Measurements from ENCODE around the gene PLEKHA6.
"Not testable (repeated sequence)": the region's sequence is repeated elsewhere in the genome, so short reads cannot be mapped to it uniquely, and the experiment has no call there.

Gene PLEKHA6

DNA sequence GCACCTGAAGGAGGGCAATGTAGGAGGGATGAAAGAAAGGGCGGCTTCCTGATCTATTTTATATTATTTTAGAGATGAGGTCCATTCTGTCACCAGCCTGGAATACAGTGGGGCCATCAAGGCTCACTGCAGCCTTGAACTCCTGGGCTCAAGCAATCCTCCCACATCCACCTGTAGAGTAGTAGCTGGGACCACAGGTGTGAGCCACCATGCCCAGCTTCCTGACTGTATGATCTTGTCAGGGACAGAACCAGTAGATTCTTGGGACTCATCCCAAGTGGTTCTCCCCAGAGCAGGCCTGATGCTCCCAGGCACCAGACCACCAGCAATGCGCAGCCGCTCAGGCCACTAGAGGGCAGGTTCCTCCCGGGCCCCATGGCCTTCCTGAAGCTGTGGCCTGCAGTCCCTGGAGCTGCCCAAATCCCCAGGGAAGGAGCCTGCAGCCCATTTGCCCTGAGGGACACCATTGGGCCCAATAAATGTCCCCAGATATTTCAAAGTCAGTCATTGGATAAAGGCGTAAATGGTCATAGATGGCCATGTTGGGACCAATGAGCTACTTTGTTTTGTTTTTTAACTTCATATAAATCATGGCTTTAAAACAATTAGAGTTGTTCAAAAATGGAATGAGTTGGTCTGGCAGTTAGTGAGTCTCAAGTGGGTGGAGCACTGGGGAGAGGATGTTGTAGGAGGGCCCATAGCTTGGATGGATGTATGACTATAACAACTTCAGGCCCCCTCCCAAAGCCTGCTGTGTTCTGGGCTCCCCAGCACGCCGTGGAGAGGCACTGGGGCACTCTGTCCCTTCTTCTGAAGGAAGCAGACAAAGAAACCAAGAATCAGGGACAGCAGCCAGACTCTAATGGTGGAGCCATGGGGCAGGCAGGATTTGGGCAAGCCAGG, 101.3 kb downstream of the PLEKHA6 start:
- DNase-seq, result peak; percentile 24 to 31

DNA sequence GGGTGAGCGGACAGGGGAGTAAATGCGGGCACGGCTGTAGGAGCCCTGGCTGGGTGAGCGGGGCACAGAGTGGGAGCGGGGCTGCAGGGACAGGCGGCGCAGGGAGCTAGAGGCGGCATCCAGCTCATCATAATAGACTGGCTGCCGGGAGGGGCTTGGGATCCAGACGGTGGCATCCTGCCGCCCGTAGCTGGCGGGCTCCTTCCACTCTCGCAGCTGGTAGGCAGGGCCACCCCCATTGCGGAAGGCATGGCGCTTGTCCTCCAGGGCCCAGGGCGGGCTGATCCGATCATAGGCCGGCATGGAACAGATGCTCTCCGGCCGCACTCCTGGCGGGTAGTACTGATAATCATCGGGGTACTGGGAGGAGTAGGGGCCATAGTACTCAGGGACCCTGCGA, 102.3 kb downstream of the PLEKHA6 start:
- no peak for DNase-seq

DNA sequence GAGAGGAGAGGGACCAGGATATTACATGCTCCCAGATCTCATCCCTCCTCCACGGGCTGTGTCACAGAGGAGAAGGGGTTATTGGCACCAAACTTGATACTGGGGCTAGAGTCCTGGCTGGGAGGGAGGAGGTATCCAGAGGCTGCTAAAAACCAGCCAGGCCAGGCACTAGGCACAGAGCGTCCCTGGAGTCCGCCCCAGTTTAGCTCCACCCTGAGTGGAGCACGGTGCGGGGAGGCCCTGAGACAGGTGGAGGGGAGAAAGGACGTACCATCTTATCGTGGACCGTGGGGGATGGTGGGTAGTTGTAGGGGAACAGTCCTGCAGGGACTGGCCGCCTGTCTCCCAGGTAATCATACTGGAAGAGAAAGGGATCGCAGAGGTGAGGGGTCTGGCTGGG, 103.2 kb downstream of the PLEKHA6 start:
- no peak for DNase-seq

DNA sequence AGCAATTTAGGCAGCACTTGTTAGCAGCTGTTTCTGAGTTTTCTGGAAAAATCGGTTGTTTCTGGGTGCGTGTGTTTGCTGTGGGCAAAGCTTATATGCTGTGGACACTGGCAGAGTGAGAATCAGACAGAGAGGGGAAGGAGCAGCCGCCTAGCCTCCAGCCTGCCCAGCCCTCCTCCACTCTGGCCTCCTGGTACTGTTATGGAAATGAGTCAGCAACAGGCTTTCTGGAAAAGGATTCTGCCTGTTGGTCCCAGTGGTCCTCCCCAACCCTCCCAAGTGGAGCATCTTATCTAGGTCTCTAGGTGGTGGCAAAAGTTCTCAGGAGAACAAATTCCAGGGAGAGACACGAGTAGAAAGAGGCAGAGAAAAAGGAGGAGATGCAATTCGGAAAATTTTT, 103.8 kb downstream of the PLEKHA6 start:
- no peak for DNase-seq

DNA sequence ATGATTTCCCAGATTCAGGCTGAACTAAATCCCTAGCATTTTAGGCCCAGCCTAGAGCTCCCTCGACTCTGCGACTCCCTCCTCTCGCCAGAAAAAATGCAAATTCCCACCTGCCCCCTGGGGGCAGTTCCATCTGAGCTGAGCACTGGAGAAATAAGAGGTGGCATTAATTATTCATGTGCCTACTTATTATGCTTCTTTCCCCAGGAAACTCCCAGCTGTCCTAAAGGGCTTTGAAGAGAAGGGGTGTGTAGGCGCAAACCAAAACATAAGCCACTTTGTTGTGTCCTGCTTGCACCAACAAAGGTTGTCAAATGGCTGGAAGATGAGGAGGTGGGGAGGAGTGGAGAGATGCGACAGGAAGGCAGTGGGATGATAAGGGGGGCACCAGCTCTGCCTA, 104.5 kb downstream of the PLEKHA6 start:
- DNase-seq, result peak; percentile 73 to 78

DNA sequence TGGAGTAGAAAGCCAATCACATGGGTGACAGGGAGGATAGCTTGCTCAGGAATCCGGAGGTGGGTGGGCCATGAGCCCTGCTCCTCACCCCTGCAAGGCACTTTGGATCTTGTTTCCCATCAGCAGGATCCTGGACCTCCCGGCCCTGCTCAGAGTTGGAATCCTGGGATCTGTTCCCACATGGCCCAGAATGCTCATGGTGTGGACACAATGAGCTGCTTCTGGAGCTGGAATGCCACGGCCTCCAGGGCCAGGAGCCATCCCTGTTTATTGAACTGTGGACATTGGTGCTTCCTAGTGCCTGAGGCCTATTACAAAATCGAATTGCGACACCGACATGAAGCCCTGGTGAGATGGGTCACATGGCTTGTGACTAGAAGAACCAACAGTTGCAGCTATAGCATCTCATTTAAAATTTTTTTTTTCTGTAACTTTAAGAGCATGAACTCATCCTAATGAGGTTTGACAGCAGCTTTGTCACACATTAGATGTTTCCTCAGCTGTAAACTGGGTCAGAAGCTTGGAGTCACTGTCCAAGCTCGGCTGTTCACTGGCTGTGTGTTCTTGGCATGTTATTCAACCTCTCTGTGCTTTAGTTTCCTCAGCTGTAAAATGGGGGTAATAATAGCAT, 105.6 kb downstream of the PLEKHA6 start:
- DNase-seq, result no peak

DNA sequence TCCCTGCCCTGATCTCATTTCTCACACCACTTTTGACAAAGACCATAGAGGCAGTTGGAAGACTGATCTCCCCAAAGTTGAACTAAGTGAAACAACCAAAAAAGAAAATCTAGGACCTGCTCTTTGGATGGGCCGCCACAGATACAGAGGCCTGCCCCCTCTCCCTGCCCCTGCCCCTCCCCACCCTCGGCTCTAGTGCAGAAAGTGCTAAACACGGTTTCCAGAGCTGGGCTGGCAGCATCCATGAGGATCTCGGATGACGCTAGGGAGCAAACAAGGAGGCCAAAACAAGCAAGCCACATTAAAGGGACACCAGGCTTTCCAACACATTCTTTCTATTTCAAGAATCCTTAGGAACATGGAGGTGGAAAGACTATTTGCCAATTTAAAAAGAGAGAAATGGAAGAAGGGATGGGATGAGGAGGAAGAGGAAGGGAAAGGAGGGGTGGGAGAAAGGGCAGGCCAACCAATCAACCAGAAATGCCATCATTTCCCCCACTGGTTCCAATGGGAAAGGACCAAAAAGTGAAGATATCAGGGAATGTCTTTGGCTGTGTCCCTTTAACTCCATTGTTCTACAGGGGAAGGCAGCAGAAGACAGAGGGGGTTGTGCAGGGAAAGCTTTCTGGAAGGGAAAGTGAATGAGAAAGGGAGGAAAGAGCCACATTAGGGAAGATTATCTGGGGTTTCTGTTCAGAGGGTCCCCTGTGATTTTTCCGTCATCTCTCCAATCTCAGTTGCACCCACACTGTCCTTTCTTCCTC, 107.6 kb downstream of the PLEKHA6 start:
- DNase-seq, result no peak

DNA sequence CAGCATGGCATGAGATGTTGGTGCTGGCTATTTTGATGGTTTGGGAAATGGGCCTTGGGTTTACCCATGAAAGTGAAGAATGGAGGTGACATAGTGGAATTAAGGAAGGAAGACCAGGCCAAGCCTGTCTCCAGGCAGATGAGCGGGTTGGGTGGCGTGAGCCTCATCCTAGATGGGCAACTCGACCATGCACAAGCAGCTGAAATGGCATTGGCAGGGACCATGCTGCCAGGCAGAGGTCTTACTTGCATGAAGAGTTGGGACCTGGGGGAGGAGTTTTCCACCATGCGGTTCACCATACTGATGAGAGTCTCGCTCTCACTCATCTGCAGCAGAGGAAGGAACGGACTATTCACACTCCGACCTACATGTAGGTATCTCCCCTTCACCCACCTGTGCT, 108.4 kb downstream of the PLEKHA6 start:
- DNase-seq, result no peak

DNA sequence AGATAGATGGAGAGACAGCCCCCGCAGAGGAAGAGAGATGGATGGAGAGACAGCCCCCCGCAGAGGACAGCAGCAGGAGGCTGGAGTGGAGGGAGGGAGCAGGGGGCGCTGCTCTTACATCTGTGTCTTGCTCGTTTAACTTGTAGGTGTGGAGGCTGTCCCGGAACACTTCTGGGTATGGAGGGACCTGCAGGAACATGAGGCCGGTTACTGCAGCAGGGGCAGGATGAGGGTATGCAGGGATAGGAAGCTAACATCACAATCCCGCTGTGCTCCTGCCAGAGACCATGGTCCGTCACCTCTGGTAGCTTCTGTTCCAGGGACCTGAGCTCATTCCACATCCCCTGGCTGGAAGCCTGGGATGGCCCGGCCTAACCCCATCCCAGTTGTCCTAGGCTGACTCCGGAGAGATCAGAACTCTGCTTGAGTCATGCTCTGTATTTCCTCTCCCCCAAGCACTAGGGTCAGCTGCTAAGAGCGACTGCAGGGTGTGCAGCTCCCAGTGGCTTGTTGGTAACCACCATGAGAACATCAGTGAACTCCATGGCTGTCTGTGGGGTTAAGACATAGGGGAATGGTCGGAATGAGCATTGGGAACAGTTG, 109.2 kb downstream of the PLEKHA6 start:
- DNase-seq, result no peak

DNA sequence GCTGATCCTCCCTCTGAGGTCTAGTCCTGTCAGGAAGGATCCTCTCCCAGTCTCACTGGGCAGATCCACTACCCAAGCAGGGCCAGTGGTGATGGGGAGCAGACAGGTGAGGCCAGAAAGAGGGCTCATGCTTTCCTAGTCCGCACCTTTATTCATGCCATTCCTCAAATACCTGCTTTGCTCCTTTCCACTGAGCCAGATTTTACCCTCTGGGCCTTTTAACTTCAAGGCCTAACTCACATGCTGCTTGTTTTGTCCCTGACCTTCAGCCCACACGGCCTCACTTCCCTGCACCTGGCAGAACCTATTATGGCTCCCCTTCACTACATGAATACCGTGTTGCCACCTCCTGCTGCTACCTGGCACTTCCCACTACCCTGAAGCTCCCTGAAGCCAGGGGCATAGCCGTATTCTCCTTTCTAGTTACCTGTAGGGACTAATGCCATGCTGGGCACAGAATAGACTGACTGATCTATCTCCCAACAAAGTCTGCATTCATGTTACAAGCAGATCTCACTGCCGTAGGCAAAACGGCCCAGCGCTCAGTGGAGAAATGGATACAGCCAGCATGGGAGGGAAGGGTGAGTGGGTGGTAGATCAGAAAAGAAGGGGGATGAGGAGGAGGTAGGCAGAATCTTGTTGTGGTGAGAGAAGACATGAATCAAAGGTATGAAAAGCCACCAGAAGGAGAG, 109.8 kb downstream of the PLEKHA6 start:
- no peak for DNase-seq

DNA sequence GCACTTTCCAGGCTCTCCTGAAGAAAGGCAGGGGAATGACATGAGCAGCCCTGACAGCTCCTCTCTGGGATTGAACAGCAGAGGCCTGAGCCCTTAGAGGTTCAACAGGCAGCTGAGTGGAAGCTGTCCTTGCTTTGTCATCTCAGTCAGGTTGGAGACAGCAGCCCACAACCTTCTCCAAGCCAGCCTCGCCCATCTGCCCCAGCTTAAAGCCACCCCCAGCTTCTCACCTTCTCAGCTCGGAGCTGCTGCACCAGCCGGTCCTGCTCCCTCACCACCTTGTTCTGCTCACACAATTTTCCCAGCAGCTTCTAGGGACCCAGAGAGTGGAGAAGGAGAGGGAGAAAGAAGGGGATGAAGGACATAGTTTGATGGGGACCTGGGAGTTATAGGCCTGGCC, 110.8 kb downstream of the PLEKHA6 start:
- DNase-seq, result no peak

DNA sequence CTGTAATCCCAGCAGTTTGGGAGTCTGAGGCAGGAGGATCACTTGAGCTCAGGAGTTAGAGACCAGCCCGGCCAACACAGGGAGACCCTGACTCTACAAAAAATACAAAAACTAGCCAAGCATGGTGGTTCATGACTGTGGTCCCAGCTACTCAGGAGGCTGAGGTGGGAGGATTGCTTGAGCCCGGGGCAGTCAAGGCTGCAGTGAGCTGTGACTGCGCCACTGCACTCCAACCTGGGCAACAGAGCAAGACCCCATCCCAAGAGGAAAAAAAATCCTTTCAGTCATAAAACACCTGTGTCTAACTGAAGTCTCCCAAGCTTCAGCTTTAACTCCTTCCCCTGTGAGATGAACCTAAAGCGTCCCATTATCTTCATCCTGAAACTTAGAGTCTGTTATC, 112.9 kb downstream of the PLEKHA6 start:
- no peak for DNase-seq

DNA sequence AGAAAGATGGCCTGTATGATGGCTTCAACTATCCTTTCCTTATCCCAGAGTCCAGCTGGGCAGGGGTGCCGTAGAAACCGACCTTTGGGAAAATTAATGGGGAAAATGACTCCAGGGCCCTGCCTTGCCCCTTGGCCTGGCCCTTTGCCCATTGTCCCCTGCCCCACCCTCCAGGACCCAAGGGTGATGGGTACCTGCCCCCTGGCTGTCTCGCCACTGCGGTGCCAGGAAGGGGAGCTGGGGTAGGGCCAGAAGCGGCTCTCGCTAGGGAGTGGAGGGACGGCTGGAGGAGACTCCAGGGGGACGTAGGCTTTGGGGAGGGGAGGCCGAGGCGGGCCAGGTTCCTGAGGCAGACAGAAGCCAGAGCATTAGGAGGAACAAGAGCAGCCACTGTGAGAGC, 116.8 kb downstream of the PLEKHA6 start:
- no peak for DNase-seq

DNA sequence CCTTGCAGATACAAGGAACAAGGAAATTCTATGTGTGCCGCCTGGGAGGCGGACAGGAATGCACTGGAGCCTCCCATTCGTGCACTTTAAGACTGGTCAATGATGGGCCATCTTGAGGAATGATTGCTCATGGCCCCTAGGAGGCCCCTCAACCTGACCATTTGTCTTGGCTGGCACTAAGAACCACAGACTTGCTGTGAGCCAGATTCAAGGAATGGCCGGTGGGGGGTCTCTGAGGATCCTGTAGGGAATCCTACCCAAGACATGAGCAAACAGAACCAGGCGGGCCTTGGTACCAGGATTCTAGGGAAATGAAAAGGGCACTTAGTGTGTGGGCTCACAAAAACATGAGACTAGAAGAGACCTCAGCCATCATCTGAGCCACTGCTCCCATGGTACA, 117.8 kb downstream of the PLEKHA6 start:
- DNase-seq, result no peak

DNA sequence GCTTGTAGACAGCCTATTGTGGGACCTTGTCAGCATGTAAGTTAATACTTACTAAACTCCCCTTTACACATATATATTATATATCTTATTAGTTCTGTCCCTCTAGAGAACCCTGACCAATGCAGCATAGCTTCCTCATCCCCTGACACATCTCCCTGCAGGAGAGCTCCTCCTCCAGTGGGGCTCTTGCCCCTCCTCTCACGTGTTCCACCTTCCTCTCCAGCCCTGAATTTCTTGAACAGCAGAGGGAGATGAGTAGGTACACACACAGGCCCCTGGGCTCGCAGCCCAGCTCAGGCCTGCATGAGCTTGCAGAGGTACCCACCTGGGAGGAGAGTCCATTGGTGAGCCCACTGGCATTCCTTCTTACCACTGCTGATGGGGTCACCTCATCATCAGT, 118.7 kb downstream of the PLEKHA6 start:
- no peak for DNase-seq

DNA sequence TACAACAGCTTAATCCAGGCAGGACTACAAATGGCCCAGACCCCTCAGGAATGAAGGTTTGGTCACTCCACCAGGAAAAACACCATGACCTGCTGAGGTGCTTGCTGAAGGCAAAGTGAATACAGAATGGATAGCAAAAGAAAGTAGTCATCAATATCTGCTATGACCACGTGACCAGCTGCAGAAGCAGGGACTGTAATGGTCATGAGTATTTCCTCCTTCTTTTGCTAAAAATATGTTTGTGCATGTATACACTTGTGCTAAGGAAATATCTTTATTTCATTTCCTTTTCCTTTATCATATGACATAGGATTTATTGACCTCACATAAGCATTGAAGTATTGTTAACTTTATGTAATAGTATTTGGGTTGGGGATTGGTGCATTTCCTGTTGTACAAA, 119.5 kb downstream of the PLEKHA6 start:
- DNase-seq, result no peak

DNA sequence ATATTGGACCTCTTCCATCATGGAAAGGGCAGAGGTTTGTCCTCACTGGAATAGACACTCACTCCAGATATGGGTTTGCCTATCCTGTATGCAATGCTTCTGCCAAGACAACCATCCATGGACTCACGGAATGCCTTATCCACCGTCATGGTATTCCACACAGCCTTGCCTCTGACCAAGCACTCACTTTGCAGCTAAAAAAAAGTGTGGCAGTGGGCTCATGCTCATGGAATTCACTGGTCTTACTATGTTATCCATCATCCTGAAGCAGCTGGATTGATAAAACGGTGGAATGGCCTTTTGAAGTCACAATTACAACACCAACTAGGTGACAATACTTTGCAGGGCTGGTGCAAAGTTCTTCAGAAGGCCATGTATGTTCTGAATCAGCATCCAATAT, 120.3 kb downstream of the PLEKHA6 start:
- DNase-seq, result not testable (repeated sequence)

DNA sequence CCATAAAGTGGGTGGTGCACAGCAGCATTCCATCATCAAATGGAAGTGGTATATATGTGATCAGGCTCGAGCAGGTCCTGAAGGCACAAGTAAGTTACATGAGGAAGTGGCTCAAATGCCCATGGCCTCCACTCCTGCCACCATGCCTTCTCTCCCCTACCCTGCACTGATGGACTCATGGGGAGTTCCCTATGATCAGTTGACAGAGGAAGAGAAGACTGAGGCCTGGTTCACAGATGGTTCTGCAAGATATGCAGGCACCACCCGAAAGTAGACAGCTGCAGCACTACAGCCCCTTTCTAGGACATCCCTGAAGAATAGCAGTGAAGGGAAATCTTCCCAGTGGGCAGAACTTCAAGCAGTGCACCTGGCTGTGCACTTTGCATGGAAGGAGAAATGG, 121.2 kb downstream of the PLEKHA6 start:
- not testable (repeated sequence) for DNase-seq

DNA sequence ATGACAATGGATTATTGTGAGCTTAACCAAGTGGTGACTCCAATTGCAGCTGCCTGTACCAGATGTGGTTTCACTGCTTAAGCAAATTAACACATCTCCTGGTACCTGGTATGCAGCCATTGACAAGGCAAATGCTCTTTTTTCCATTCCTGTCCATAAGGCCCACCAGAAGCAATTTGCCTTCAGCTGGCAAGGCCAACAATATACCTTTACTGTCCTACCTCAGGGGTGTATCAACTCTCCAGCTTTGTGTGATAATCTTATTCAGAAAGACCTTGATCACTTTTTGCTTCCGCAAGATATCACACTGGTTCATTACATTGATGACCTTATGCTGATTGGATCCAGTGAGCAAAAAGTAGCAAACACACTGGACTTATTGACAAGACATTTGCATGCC, 122.2 kb downstream of the PLEKHA6 start:
- not testable (repeated sequence) for DNase-seq

DNA sequence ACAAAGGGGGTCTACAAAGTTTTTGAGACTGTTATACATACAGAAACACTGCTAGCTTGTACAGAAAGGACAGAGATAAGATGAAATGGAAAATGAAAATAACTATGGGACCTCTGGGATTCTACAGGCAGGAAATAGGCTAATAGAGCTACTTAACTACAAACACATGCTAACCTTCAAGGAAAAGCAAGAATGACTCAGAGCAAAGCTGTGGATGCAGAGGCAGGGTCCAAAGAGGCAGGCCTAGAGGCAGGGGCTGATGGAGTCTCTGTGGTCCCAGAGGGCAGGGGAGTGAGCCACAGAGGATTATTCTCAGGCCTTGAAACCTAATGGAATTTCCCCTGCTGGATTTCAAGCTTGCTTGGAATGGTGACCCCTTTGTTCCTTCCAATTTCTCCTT, 127.2 kb downstream of the PLEKHA6 start:
- no peak for DNase-seq

DNA sequence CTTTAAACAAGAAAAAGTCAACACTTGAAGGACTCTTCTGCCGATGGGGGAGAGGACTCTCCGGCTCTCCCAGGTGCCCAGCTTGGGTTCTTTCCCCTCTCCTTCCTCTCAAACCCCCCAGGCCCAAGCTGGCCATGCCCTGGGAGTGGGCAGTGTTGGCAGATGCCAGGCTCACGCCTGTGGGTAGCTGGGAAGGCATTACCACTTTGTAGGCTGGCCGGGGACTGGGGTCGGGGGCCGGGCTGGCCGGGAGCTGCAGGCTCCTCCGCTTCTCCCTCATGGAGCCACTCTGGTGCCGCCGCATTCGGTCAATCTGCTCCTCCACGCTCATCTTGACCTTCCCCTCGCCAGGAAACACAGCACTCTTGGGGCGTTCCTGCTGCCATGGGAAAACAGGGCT, 129.5 kb downstream of the PLEKHA6 start:
- no peak for DNase-seq

DNA sequence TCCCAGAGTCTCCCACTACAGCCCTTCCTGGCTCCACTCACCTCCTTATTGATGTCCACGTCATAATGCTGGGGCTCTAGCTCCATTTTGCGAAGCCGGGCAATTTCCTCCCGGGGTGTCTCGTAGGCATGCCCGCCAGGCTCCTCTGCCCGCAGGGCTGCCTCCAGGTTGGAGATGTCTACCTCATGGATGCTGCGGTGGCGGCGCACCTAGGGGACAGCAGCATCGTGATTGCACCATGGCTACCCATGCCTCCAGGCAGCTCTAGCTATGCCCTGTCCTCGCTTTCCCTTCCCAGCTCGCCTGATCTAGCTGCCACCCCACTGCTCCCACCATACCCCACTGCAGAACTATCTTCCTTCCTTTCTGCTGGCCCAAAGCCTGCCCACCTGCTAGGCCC, 130.8 kb downstream of the PLEKHA6 start:
- no peak for DNase-seq
